Natural killer cell (primary cell): ENCODE data around the gene UGT2B17. TPM values are rescaled to one million over a fixed set of nuclear protein-coding genes. Genes with fewer than 3 reads are reported as not detected.
A peak's percentile ranks its signal among the peaks of the same experiment; 100 is the strongest.
"Not testable (repeated sequence)": the region's sequence is repeated elsewhere in the genome, so short reads cannot be mapped to it uniquely, and the experiment has no call there.

Experiments
- ATAC-seq, 3 donors: fragments of 150-1000 bp in 2 of 3; fragments of 200-7000 bp in 1 of 3; cut with Tn5 transposase; 1 replicate in 1 of 3; 2 replicates in 2 of 3; pipeline ENCODE4 v1.10.0; 2021; ENCODE audit warnings: mild to moderate bottlenecking in 2 of 3, moderate library complexity in 2 of 3
- DNase-seq, 2 donors: peaks; one replicate each; pipeline versions ENCODE4 v3.0.0 to v3.0.0-alpha.2; 2013 to 2021; ENCODE audit warnings: mixed read lengths in 1 of 2
- H3K27ac ChIP-seq: one replicate; pipeline ENCODE4 v1.5.1; 2013; ENCODE audit warnings: mild to moderate bottlenecking, low read length
- H3K27me3 ChIP-seq: one replicate; pipeline ENCODE4 v1.6.1; 2013; ENCODE audit warnings: low read length; ENCODE audit not compliant: control insufficient read depth, insufficient read depth
- H3K36me3 ChIP-seq: one replicate; pipeline ENCODE4 v1.6.1; 2013; ENCODE audit warnings: low read length; ENCODE audit not compliant: control insufficient read depth, insufficient read depth
- H3K4me1 ChIP-seq: one replicate; pipeline ENCODE4 v1.6.1; 2013; ENCODE audit warnings: low read length; ENCODE audit not compliant: control insufficient read depth, insufficient read depth
- H3K4me3 ChIP-seq: one replicate; pipeline ENCODE4 v1.5.1; 2013; ENCODE audit warnings: low read length
- H3K9me3 ChIP-seq: one replicate; pipeline ENCODE4 v1.6.1; 2013; ENCODE audit warnings: low read length; ENCODE audit not compliant: control insufficient read depth, insufficient read depth
- H3K27ac Mint-ChIP-seq, 2 donors: one replicate each; pipeline ENCODE4 v1.8.0; 2022; ENCODE audit warnings: mild to moderate bottlenecking in 2 of 2, mixed read lengths in 2 of 2, moderate library complexity in 1 of 2
- H3K27me3 Mint-ChIP-seq, 2 donors: one replicate each; pipeline ENCODE4 v1.8.0; 2022; ENCODE audit warnings: low read depth in 2 of 2, mixed read lengths in 2 of 2
- H3K36me3 Mint-ChIP-seq: one replicate; pipeline ENCODE4 v1.8.0; 2022; ENCODE audit warnings: mixed read lengths
- H3K4me1 Mint-ChIP-seq, 2 donors: one replicate each; pipeline ENCODE4 v1.8.0; 2022; ENCODE audit warnings: mixed read lengths in 2 of 2
- H3K4me3 Mint-ChIP-seq: one replicate; pipeline ENCODE4 v1.8.0; 2022; ENCODE audit warnings: mild to moderate bottlenecking, moderate library complexity, mixed read lengths
- H3K9me3 Mint-ChIP-seq, 2 donors: one replicate each; pipeline ENCODE4 v1.8.0; 2022; ENCODE audit warnings: mixed read lengths in 2 of 2
- CTCF ChIP-seq: fragments of 200-600 bp; IDR thresholded peaks from one replicate; pipeline ENCODE4 v1.8.0; 2022; ENCODE audit warnings: antibody characterized with exemption
- WGBS: methylation state at CpG from one replicate; pipeline ENCODE4 v1.1.7; 2013; ENCODE audit warnings: missing lambda C conversion rate; ENCODE audit not compliant: insufficient coverage; 5-methylcytosine and 5-hydroxymethylcytosine counted together
- intact Hi-C: fragments of 100-400 bp; cut with micrococcal nuclease; formaldehyde crosslinking; loops from one replicate; pipeline ENCODE4 v1.14.2; 2022
- total RNA-seq, 4 donors: library from RNA; stranded (reverse); fragments of 120-200 nt in 1 of 4; gene quantifications; one replicate each; pipeline versions ENCODE4 v1.2.3 to v1.2.4, GENCODE V29; 2013 to 2022

UGT2B17 gene
- total RNA-seq, 3 donors from 2014 or later (not counting 1 experiment from before 2014, with no cell fraction given) = 0.28 TPM; not detected in 2

DNA sequence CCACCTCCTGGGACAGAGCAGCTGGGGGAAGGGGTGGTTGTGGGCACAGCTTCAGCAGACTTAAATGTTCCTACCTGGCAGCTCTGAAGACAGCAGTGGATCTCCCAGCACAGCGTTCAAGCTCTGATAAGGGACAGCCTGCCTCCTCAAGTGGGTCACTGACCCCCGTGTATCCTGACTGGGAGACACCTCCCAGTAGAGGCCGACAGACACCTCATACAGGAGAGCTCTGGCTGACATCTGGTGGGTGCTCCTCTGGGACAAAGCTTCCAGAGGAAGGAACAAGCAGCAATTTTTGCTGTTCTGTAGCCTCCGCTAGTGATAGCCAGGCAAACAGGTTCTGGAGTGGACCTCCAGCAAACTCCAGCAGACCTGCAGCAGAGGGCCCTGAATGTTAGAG is 72.7 kb downstream of the UGT2B17 start:
- H3K4me3 Mint-ChIP-seq, H3K27ac Mint-ChIP-seq, intact Hi-C loops, H3K27me3 ChIP-seq, H3K36me3 Mint-ChIP-seq, H3K9me3 ChIP-seq, H3K36me3 ChIP-seq, H3K27ac ChIP-seq, ATAC-seq, H3K4me3 ChIP-seq, H3K27me3 Mint-ChIP-seq, H3K4me1 ChIP-seq, DNase-seq, H3K4me1 Mint-ChIP-seq, H3K9me3 Mint-ChIP-seq: not testable (repeated sequence)
- WGBS = 87% methylated on average over 4 of the region's 4 CpGs

GRCh38 chr4:68499021-68499420 is 77.1 kb downstream of the UGT2B17 start:
- no peaks in the 10 kb centered on the region for H3K36me3 Mint-ChIP-seq
- Histone ChIP-seq H3K4me3 (no peak overlapping the region), H3K27ac (no peak overlapping the region), H3K36me3 (no peaks in the 10 kb centered on the region), H3K4me1 (no peaks in the 10 kb centered on the region), H3K9me3 (no peaks in the 10 kb centered on the region), H3K27me3 (no peaks in the 10 kb centered on the region)
- WGBS = no CpG with 5 or more reads among the region's 4 CpGs
- H3K4me1 Mint-ChIP-seq = no peaks in the 10 kb centered on the region
- H3K27ac Mint-ChIP-seq = no peak overlapping the region
- H3K9me3 Mint-ChIP-seq = peaks cover 0 to under 1% of the 10 kb centered on the region in 2 donors
- intact Hi-C loops = no loop called here
- no peak for ATAC-seq
- no peak for TF ChIP-seq CTCF
- DNase-seq = no peak
- H3K27me3 Mint-ChIP-seq = no peaks in the 10 kb centered on the region
- H3K4me3 Mint-ChIP-seq = no peak overlapping the region

- Histone ChIP-seq H3K27me3 (no peaks in the 10 kb centered on the region), H3K9me3 (no peaks in the 10 kb centered on the region), H3K4me1 (no peaks in the 10 kb centered on the region), H3K4me3 (no peak overlapping the region), H3K27ac (no peak overlapping the region), H3K36me3 (no peaks in the 10 kb centered on the region)
- Mint-ChIP-seq H3K27me3 (no peaks in the 10 kb centered on the region), H3K9me3 (no peaks in the 10 kb centered on the region), H3K4me3 (no peak overlapping the region), H3K27ac (no peak overlapping the region), H3K4me1 (no peaks in the 10 kb centered on the region), H3K36me3 (no peaks in the 10 kb centered on the region)
- peak; percentile 81 for TF ChIP-seq CTCF
- ATAC-seq (peak; percentile 81 to 91 (median 85)), DNase-seq (peak in 1 of 2 donors; percentile 77)
- WGBS = 0% methylated on average over 3 of the region's 5 CpGs
- intact Hi-C loops = no loop called here
These were observed 77.6 kb downstream of the UGT2B17 start for GRCh38 chr4:68498413-68499007.

GRCh38 chr4:68494688-68495087 is 81.4 kb downstream of the UGT2B17 start:
- no peaks in the 10 kb centered on the region for H3K36me3 ChIP-seq
- no peak overlapping the region for H3K4me3 ChIP-seq
- ATAC-seq = no peak
- no peaks in the 10 kb centered on the region for H3K9me3 Mint-ChIP-seq
- no peaks in the 10 kb centered on the region for H3K4me1 ChIP-seq
- no peak for TF ChIP-seq CTCF
- no peak overlapping the region for H3K27ac ChIP-seq
- no peaks in the 10 kb centered on the region for H3K27me3 ChIP-seq
- no peaks in the 10 kb centered on the region for H3K4me1 Mint-ChIP-seq
- no peak for DNase-seq
- no peak overlapping the region for H3K4me3 Mint-ChIP-seq
- no peak overlapping the region for H3K27ac Mint-ChIP-seq
- H3K36me3 Mint-ChIP-seq = no peaks in the 10 kb centered on the region
- 17% methylated on average over 1 of the region's 1 CpG for WGBS
- H3K27me3 Mint-ChIP-seq = no peaks in the 10 kb centered on the region
- H3K9me3 ChIP-seq = no peaks in the 10 kb centered on the region
- intact Hi-C loops = no loop called here
